Activated B cell treated with CpG ODN at 0.5 μM for 24 hours (primary cell): ENCODE measurements around the gene SMCP. TPM values are rescaled to one million over a fixed set of nuclear protein-coding genes. Genes with fewer than 3 reads are reported as not detected.

Experiments
- ATAC-seq: fragments of 200-7000 bp; cut with Tn5 transposase; one replicate; pipeline ENCODE4 v1.10.0; 2021; ENCODE audit warnings: low read depth, mild to moderate bottlenecking, moderate library complexity
- CTCF ChIA-PET: fragments of 350-600 bp; sonication (Branson Sonifier 250); formaldehyde crosslinking; loops from one replicate; lab custom pipeline; 2021; ENCODE audit warnings: antibody characterized with exemption; lab: Charles Lee
- POLR2A ChIA-PET: fragments of 350-600 bp; sonication (Branson Sonifier 250); formaldehyde crosslinking; loops from one replicate; lab custom pipeline; 2021; ENCODE audit warnings: antibody characterized with exemption; lab: Charles Lee
- DNase-seq: peaks from one replicate; pipeline ENCODE4 v3.0.0; 2022
- H3K27ac Mint-ChIP-seq: one replicate; pipeline ENCODE4 v1.8.0; 2020; ENCODE audit warnings: mixed read lengths
- H3K27me3 Mint-ChIP-seq: one replicate; pipeline ENCODE4 v1.8.0; 2021; ENCODE audit warnings: mixed read lengths
- H3K36me3 Mint-ChIP-seq: one replicate; pipeline ENCODE4 v1.8.0; 2021; ENCODE audit warnings: low read depth, mixed read lengths
- H3K4me1 Mint-ChIP-seq: one replicate; pipeline ENCODE4 v1.8.0; 2021; ENCODE audit warnings: mixed read lengths
- H3K4me3 Mint-ChIP-seq: one replicate; pipeline ENCODE4 v1.8.0; 2020; ENCODE audit warnings: mild to moderate bottlenecking, mixed read lengths
- H3K9me3 Mint-ChIP-seq: one replicate; pipeline ENCODE4 v1.8.0; 2020; ENCODE audit warnings: mixed read lengths
- intact Hi-C: fragments of 100-400 bp; cut with micrococcal nuclease; formaldehyde crosslinking; loops from one replicate; pipeline ENCODE4 v1.15.1; 2024
- total RNA-seq: library from RNA; stranded (reverse); gene quantifications from 2 replicates; pipeline ENCODE4 v1.2.3, GENCODE V29; 2022
- TF ChIP-seq, protein P1 (sequence below): fragments of 200-600 bp; IDR thresholded peaks from one replicate; pipeline ENCODE4 v1.8.0; 2022; ENCODE audit warnings: antibody characterized with exemption, mild to moderate bottlenecking

The SMCP gene
- total RNA-seq, 1 donor from 2014 or later, result not detected

DNA sequence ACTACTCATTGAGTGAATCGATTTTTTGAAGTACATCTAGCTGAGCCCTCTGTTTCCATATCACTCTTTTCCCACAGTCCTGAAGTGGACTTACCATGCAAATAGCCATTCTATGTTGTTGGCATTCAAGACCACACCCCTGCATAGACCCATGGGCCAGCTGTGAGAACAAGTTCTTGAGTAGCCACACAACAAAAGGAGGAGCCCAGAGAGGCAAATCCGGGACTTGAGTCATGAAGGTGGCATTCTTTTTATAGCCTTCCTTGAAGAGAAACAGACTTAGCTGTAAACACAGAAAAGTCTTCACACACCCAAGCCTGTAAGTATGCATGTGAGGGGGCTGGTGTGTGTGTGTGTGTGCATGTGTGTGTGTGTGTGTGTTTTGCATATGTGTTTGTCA lies 55.1 kb downstream of the SMCP start:
- Mint-ChIP-seq H3K27ac (no peak overlapping the region), H3K4me3 (no peak overlapping the region), H3K4me1 (no peaks in the 10 kb centered on the region), H3K27me3 (peaks cover 15% of the 10 kb centered on the region), H3K9me3 (no peaks in the 10 kb centered on the region), H3K36me3 (no peaks in the 10 kb centered on the region)
- DNase-seq (no peak), ATAC-seq (no peak)
- intact Hi-C loops, result no loop called here
- TF ChIP-seq, protein P1, sequence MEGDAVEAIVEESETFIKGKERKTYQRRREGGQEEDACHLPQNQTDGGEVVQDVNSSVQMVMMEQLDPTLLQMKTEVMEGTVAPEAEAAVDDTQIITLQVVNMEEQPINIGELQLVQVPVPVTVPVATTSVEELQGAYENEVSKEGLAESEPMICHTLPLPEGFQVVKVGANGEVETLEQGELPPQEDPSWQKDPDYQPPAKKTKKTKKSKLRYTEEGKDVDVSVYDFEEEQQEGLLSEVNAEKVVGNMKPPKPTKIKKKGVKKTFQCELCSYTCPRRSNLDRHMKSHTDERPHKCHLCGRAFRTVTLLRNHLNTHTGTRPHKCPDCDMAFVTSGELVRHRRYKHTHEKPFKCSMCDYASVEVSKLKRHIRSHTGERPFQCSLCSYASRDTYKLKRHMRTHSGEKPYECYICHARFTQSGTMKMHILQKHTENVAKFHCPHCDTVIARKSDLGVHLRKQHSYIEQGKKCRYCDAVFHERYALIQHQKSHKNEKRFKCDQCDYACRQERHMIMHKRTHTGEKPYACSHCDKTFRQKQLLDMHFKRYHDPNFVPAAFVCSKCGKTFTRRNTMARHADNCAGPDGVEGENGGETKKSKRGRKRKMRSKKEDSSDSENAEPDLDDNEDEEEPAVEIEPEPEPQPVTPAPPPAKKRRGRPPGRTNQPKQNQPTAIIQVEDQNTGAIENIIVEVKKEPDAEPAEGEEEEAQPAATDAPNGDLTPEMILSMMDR, result no peak
- CTCF ChIA-PET, result no interaction called here
- POLR2A ChIA-PET, result no interaction called here

Other genes starting within 250 kb of the SMCP start
- gene LCE2D, start 214.9 kb upstream of the SMCP start, total RNA-seq, result not detected in 2 replicates
- gene LCE2C, start 203.0 kb upstream of the SMCP start, total RNA-seq, result not detected in 2 replicates
- gene LCE2B, start 192.2 kb upstream of the SMCP start, total RNA-seq, result not detected in 2 replicates
- gene LCE2A, start 180.0 kb upstream of the SMCP start, total RNA-seq, result not detected in 2 replicates
- not detected in 2 replicates for gene LCE4A, start 170.2 kb upstream of the SMCP start, total RNA-seq
- not detected in 2 replicates for gene KPRP, start 120.3 kb upstream of the SMCP start, total RNA-seq
- gene LCE1F, start 103.2 kb upstream of the SMCP start, total RNA-seq, result not detected in 2 replicates
- gene LCE1E, start 92.1 kb upstream of the SMCP start, total RNA-seq, result not detected in 2 replicates
- not detected in 2 replicates for gene LCE1D, start 81.6 kb upstream of the SMCP start, total RNA-seq
- not detected in 2 replicates for gene LCE1C, start 71.7 kb upstream of the SMCP start, total RNA-seq
- not detected in 2 replicates for gene LCE1B, start 66.4 kb upstream of the SMCP start, total RNA-seq
- not detected in 2 replicates for gene LCE1A, start 50.8 kb upstream of the SMCP start, total RNA-seq
- not detected in 2 replicates for gene LCE6A, start 35.5 kb upstream of the SMCP start, total RNA-seq
- not detected in 2 replicates for gene LCE7A, start 18.3 kb upstream of the SMCP start, total RNA-seq
- gene IVL, start 30.2 kb downstream of the SMCP start, total RNA-seq, result not detected in 2 replicates
- gene SPRR5, start 68.9 kb downstream of the SMCP start, total RNA-seq, result not detected in 2 replicates
- not detected in 2 replicates for gene SPRR4, start 92.3 kb downstream of the SMCP start, total RNA-seq
- not detected in 2 replicates for gene SPRR1A, start 105.8 kb downstream of the SMCP start, total RNA-seq
- gene SPRR3, start 123.4 kb downstream of the SMCP start, total RNA-seq, result not detected in 2 replicates
- gene SPRR1B, start 152.9 kb downstream of the SMCP start, total RNA-seq, result not detected in 2 replicates
- not detected in 2 replicates for gene SPRR2D, start 162.8 kb downstream of the SMCP start, total RNA-seq
- gene SPRR2A, start 179.2 kb downstream of the SMCP start, total RNA-seq, result not detected in 2 replicates
- gene SPRR2B, start 193.3 kb downstream of the SMCP start, total RNA-seq, result not detected in 2 replicates
- gene SPRR2E, start 216.2 kb downstream of the SMCP start, total RNA-seq, result not detected in 2 replicates
- gene SPRR2F, start 235.2 kb downstream of the SMCP start, total RNA-seq, result not detected in 2 replicates